HL-60 (cell line): Measurements from ENCODE around the gene NAA25.
"Not testable (repeated sequence)": the region's sequence is repeated elsewhere in the genome, so short reads cannot be mapped to it uniquely, and the experiment has no call there.

Experiments used
- DNase-seq, 2 experiments: peaks; one replicate each; pipeline ENCODE4 v3.0.0-alpha.2; 2010 to 2020; ENCODE audit warnings: low read depth in 1 of 2, low spot score in 1 of 2
- H3K27ac ChIP-seq: fragments of 250-450 bp; sonication (Bioruptor Pico); replicated peaks from 2 replicates; pipeline ENCODE4 v1.5.1; 2020; ENCODE audit warnings: mild to moderate bottlenecking, moderate library complexity
- H3K27me3 ChIP-seq: fragments of 250-450 bp; sonication (Bioruptor Pico); 2 replicates; pipeline ENCODE4 v1.5.1; 2021; ENCODE audit warnings: mild to moderate bottlenecking, moderate library complexity; ENCODE audit not compliant: insufficient read depth, poor library complexity, severe bottlenecking
- H3K4me3 ChIP-seq: replicated peaks from 2 replicates; pipeline ENCODE4 v1.5.1; 2011; ENCODE audit warnings: mild to moderate bottlenecking, control low read depth, low read length; ENCODE audit not compliant: insufficient read depth
- GABPA ChIP-seq: IDR thresholded peaks from 2 replicates; pipeline ENCODE4 v1.6.1; 2012; ENCODE audit warnings: low read depth
- POLR2AphosphoS5 ChIP-seq: IDR thresholded peaks from 2 replicates; pipeline ENCODE4 v1.6.1; 2012; ENCODE audit warnings: low read depth
- SPI1 ChIP-seq: IDR thresholded peaks from 2 replicates; pipeline ENCODE4 v1.6.1; 2012; ENCODE audit warnings: low read depth, mild to moderate bottlenecking, borderline replicate concordance
- TF ChIP-seq, protein P1 (sequence below): IDR thresholded peaks from 2 replicates; pipeline ENCODE4 v1.6.1; 2012; ENCODE audit warnings: low read depth; ENCODE audit not compliant: insufficient replicate concordance
- TF ChIP-seq, protein P2 (sequence below): IDR thresholded peaks from one replicate; pipeline ENCODE4 v1.5.1; 2011; ENCODE audit warnings: low read length, control low read depth, inconsistent platforms; ENCODE audit not compliant: insufficient read depth

NAA25 gene

DNA sequence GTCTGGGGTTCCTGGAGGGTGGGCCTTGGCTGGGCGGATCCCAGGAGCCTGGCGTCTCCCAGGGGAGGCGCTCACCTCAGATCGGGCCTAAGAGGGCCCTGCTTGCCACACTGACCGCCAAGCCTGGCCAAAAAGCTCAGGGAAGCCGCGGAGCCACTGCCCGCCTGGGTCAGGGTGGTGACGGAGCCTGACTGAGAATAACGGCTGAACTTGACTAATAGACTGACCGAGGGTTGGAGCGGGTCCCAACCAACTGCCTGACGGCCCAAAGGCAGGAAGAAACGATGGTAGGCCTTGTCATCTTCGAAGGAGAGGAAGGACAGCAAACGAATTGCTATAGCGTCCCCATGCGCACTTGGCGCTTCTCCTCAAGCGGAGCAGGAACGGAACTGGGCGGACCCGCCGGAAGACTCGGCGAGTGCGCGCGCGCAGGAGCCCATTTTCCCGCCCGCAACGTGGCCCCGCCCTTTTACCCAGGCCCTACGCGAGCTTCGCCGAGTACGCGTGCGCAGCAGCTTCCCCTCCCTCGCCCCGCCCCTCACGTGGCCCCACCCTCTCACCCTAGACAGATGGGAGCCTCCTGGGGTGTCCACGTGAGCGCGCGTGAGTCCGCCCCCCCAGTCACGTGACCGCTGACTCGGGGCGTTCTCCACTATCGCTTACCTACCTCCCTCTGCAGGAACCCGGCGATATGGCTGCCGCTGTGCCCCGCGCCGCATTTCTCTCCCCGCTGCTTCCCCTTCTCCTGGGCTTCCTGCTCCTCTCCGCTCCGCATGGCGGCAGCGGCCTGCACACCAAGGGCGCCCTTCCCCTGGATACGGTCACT, 95.6 kb downstream of the NAA25 start, which contains the start of the genes ERP29 and TMEM116:
ERP29 (plus strand) TSS at position 652 of the 826 bp plus-strand sequence; CDS start at position 692, 40 bp downstream.
TMEM116 (minus strand) TSS at position 391 of the 826 bp plus-strand sequence. CDS start 7,895 bp downstream, outside the sequence.
- DNase-seq: peak; percentile 98 to 99
- no peaks in the 10 kb centered on the region for H3K27me3 ChIP-seq
- H3K27ac ChIP-seq: peak within 1 kb of the TSS; percentile 99
- TF ChIP-seq, protein P1, sequence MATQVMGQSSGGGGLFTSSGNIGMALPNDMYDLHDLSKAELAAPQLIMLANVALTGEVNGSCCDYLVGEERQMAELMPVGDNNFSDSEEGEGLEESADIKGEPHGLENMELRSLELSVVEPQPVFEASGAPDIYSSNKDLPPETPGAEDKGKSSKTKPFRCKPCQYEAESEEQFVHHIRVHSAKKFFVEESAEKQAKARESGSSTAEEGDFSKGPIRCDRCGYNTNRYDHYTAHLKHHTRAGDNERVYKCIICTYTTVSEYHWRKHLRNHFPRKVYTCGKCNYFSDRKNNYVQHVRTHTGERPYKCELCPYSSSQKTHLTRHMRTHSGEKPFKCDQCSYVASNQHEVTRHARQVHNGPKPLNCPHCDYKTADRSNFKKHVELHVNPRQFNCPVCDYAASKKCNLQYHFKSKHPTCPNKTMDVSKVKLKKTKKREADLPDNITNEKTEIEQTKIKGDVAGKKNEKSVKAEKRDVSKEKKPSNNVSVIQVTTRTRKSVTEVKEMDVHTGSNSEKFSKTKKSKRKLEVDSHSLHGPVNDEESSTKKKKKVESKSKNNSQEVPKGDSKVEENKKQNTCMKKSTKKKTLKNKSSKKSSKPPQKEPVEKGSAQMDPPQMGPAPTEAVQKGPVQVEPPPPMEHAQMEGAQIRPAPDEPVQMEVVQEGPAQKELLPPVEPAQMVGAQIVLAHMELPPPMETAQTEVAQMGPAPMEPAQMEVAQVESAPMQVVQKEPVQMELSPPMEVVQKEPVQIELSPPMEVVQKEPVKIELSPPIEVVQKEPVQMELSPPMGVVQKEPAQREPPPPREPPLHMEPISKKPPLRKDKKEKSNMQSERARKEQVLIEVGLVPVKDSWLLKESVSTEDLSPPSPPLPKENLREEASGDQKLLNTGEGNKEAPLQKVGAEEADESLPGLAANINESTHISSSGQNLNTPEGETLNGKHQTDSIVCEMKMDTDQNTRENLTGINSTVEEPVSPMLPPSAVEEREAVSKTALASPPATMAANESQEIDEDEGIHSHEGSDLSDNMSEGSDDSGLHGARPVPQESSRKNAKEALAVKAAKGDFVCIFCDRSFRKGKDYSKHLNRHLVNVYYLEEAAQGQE: no peak
- TF ChIP-seq, protein P2, sequence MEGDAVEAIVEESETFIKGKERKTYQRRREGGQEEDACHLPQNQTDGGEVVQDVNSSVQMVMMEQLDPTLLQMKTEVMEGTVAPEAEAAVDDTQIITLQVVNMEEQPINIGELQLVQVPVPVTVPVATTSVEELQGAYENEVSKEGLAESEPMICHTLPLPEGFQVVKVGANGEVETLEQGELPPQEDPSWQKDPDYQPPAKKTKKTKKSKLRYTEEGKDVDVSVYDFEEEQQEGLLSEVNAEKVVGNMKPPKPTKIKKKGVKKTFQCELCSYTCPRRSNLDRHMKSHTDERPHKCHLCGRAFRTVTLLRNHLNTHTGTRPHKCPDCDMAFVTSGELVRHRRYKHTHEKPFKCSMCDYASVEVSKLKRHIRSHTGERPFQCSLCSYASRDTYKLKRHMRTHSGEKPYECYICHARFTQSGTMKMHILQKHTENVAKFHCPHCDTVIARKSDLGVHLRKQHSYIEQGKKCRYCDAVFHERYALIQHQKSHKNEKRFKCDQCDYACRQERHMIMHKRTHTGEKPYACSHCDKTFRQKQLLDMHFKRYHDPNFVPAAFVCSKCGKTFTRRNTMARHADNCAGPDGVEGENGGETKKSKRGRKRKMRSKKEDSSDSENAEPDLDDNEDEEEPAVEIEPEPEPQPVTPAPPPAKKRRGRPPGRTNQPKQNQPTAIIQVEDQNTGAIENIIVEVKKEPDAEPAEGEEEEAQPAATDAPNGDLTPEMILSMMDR: peak; percentile 1
- peak; percentile 73 for TF ChIP-seq SPI1
- TF ChIP-seq POLR2AphosphoS5: peak; percentile 87
- peak; percentile 65 for TF ChIP-seq GABPA
- H3K4me3 ChIP-seq: peak within 1 kb of the TSS; percentile 71

DNA sequence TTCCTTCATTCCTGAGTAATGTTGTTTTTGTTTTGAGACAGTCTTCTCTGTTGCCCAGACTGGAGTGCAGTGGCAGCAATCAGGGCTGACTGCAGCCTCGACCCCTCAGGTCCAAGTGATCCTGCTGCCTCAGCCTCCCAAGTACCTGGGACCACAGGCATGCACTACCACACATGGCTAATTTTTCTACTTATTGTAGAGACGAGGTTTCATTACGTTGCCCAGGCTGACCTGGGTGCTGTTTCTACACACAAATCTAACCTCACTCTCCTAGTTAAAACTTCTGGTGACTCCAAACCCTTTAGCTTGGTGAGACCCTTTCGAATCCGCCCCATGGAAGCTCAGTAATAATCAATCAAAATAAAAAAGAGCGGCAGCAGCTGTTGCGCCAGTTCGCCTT, 96.9 kb downstream of the NAA25 start:
- Histone ChIP-seq H3K27me3 (no peaks in the 10 kb centered on the region), H3K27ac (peak overlapping the region; percentile 99), H3K4me3 (no peak overlapping the region)
- TF ChIP-seq, protein P1: no peak
- no peak for TF ChIP-seq POLR2AphosphoS5
- no peak for DNase-seq

DNA sequence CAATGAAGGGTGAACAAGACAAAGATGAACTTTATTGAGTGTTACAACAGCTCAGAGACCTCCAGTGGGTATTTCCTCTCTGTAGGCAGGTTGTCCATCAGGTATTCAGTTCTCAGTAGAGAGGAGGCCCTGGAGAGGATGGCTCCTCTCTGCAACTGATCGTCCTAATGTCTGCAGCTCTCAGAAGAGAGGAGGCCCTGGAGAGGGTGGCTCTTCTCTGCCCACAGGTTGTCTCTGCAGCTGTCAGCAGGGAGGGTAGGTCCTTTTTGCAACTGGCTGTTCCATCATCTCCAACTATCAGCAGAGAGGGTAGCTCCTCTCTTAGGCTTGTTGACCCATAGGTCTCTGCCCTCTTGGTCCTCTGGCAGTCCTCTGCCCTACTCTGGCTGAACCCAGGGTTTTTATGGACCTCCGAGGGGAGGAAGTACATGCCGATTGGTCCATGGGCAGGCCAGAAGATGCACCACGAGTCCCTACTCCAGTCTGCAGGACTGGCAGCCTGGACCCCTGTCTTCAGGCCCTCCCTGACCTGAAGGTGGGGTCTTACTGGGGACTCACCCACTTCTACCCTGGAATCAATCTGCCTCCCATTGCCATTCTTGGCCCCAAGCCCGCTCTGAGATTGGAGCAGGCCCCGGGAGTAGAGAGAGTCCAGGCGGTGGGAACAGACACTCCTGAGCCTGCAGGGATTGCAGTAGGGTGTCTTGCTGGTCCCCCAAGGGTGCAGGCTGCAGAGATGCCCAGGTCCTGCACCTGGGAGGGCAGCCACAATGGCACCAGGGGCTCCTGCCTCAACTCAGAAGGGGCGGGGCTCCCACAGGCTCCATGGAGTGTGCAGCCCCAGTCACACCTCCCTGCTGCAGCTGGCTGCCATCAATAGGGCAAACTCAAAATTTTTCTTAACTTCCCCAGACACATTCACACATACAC, 97.9 kb downstream of the NAA25 start:
- H3K27ac ChIP-seq: no peak overlapping the region
- no peaks in the 10 kb centered on the region for H3K27me3 ChIP-seq
- TF ChIP-seq GABPA: no peak
- TF ChIP-seq SPI1: no peak
- no peak for TF ChIP-seq POLR2AphosphoS5
- TF ChIP-seq, protein P1: no peak
- TF ChIP-seq, protein P2: no peak
- H3K4me3 ChIP-seq: no peak overlapping the region
- no peak for DNase-seq

DNA sequence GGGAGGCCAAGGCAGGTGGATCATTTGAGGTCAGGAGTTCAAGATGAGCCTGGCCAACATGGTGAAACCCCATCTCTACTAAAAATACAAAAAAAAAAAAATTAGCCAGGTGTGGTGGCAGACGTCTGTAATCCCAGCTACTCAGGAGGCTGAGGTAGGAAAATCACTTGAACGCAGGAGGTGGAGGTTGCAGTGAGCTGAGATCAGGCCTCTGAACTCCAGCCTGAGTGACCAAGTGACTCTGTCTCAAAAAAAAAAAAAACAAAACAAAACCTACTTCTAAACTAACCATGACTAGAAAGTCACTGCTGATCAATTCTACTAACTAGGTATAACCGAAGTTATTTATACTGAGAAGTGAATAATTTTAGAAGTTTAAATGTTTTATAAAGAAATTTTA, 99.0 kb downstream of the NAA25 start:
- H3K27ac ChIP-seq, H3K4me3 ChIP-seq, DNase-seq, H3K27me3 ChIP-seq: not testable (repeated sequence)
